NCI-H1694 (cell line): Measurements from ENCODE around the gene ZNF554.
"Not testable (repeated sequence)": the region's sequence is repeated elsewhere in the genome, so short reads cannot be mapped to it uniquely, and the experiment has no call there.

Source experiments
- DNase-seq: peaks from one replicate; lab custom pipeline; 2025; lab: John Stamatoyannopoulos, UW

ZNF554 gene

DNA sequence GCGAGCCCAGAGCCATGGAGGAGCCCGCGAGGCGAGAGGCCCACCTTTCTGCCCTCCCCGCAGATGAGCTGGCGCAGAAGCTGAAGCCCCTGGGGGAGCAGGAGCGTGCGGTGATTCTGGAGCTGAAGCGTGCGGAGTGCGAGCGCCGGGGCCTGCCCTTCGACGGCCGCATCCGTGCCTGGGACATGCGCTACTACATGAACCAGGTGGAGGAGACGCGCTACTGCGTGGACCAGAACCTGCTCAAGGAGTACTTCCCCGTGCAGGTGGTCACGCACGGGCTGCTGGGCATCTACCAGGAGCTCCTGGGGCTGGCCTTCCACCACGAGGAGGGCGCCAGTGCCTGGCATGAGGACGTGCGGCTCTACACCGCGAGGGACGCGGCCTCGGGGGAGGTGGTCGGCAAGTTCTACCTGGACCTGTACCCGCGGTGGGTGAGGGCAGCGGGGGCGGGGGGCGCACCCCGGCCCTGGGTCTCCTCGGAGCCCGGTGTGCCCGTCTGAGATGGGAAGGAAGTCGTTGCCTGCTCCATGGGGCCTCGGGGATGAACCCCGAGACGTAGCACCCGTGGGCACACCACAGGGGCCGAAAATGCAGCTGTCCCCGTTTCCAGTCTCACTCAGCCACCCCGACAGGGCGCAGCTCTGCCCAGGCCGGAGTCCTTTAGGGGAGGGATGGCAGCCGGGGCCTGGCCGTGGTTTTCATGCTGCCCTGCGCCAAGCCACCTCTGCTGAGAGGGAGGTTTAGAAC is 12.1 kb upstream of the ZNF554 start:
- DNase-seq: no peak

DNA sequence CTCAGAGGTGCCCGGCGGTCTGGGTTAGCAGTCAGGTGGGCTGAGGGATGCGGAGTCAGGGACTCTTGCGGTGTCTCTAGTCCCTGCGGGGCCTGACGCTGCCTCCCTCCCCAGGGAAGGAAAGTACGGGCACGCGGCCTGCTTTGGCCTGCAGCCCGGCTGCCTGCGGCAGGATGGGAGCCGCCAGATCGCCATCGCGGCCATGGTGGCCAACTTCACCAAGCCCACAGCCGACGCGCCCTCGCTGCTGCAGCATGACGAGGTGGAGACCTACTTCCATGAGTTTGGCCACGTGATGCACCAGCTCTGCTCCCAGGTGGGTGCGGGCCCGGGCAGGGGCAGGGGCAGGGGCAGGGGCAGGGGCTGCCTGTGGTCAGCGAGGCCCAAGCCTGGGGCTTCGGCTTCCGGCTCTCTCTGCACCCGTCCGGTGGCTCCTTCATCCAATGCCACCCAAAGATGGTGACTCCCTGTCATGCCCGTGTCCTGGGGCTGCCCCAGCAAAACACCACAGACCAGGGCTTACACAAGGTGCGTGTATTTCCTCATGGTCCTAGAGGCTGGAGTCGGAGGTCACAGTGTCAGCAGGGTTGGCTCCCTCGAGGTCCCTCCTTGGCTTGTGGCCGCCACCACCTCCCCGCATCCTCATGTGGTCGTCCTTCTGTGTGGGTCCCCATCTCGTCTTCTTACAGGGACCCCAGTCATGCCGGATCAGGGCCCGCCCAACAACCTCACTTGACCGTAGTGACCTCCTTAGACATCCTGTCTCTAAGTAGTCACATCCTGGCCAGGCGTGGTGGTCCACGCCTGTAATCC is 11.3 kb upstream of the ZNF554 start:
- no peak for DNase-seq

DNA sequence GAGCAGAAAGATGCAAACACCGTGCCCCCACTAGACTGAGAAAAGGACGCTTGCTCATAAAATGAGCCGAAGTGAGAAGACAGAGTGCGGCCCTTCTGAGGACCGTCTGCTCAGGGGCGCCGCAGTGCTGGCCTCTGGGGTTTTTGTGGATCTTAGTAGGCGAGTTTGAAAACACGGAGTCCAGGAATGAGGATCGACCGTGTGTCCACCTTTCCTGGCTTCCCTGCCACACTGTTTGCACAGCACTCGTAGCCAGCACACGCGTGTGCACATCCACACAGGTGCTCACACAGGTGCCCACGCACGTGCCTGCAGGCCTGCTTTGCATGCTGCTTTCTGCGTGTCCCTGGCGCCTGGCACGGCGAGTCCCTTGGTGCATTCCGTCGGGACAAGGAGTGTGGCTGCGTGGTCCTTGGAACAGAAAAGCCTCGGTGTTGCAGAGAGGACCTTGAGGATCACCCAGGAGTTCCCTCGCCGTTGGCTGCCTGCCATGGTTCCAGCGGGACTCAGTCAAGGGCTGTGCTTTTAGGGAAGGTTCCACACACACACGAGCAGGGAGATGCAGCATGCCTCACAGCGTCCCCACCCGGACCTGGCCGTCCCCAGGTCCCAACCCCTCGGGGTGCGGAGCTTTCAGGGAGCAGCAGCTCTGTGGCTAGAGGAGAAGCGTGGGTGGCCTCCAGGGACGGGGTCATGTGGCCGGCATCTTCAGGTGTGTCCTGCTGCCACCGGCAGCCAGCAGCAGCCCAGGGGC is 10.1 kb upstream of the ZNF554 start:
- DNase-seq: no peak

DNA sequence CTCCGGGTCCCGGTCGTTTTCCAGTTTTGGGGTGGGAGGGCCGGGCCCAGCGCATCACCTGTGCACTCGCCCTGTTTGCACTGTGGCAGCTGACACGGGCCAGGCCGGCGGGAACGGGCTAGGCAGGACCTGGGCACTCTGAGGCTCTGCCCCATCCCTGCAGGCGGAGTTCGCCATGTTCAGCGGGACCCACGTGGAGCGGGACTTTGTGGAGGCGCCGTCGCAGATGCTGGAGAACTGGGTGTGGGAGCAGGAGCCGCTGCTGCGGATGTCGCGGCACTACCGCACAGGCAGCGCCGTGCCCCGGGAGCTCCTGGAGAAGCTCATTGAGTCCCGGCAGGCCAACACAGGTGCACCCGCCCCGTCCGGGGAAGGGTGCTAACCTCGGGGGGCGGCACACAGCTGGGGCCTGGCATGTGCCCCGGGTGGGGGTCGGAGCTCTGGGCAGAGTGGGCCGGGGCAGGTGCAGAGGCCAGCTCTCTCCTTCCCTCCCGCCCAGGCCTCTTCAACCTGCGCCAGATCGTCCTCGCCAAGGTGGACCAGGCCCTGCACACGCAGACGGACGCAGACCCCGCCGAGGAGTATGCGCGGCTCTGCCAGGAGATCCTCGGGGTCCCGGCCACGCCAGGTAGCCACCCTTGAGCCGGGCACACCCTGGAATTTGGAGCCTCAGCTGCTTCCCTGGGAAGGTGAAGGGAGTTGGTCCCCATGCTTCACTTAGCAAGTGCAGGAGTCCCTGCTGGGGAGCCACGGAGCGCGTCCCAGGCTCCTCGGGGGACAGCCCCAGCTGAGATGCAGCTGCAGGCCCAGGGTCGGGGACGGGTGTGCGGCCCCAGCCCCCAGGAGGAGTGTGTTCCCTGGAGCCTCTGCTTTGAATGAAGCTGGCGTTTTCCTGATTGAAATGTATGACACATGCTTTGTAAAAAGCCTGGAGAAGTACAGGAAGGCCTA is 9.3 kb upstream of the ZNF554 start:
- no peak for DNase-seq

DNA sequence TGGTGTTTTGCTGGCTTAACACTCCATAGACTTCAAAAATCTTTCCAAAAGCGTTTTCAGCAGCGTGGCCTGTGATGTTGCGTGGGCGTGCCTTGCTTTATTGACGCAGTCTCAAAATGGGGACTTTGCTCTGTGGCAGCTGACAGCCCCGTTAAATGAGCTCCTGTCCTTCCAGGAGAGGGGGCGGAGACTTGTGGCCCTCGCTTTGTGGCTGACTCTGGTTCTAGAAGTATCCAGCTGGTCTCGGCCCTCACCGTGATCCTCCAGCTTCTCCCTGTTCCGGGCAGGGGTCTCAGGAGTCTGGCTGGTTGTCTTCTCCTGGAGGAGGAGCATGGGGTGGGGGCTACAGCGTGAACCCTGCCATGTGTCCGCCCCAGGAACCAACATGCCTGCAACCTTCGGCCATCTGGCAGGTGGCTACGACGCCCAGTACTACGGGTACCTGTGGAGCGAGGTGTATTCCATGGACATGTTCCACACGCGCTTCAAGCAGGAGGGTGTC is 8.4 kb upstream of the ZNF554 start:
- DNase-seq: no peak

DNA sequence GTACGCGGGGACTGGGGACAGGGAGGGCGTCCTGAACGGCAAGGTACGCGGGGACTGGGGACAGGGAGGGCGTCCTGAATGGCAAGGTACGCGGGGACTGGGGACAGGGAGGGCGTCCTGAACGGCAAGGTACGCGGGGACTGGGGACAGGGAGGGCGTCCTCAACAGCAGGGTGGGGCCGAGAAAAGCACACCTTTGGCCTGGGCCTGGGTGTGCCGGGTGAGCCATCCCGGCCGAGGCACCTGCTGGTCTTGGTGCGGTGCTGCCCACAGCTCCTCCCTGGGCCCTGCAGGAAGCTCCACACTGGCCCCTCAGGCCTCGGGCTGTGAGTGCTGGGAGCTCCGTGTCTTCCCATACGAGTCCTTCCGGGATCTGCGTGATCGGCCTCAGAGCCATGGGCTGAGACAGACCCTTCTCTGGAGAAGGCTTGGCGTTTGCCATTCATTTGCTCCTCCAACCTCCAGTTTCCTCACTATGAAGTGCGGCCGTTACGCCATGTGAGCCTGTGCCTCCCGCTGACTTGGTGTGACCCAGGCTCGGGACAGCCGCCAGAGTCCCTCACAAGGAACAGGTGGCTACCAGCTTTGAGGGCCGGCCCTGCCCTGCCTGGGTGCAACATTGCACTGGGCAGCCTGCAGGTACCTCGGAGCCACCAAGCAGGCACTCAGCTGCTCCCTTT is 7.8 kb upstream of the ZNF554 start:
- DNase-seq: no peak

DNA sequence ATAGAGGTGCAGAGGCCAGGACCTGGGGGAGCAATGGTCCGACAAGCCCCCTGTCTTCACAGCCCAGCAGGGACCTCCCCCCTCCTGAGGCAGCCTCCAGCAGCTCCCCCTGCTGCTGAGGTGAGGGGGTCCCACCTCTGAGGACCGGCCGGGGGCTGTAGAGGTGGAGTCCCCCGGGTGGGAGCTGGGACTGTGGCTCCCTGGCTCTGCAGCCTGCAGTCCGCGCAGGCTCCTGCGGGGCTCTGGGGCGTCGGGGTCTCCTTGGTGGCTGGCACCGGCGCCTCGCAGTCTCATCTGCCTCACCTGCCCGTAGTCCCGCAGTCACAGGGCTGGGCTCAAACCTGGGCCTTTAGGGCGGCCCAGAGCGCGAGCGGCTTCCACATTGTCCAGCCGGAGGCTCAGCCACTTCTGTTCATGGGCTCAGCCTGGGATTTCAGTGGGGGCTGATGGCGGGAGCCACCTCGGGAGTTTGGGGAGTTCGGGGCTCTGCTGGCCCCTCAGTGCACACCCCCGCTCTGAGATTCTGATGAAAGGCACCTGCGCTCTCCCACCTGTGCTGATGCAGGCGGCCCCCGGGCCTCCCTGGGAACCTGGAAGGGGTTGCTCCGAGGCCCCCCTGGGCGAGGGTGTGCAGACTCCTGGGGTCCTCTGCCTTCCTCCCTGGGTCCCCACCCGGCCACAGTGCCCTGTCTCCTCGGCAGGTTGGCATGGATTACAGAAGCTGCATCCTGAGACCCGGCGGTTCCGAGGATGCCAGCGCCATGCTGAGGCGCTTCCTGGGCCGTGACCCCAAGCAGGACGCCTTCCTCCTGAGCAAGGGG is 7.0 kb upstream of the ZNF554 start:
- no peak for DNase-seq

DNA sequence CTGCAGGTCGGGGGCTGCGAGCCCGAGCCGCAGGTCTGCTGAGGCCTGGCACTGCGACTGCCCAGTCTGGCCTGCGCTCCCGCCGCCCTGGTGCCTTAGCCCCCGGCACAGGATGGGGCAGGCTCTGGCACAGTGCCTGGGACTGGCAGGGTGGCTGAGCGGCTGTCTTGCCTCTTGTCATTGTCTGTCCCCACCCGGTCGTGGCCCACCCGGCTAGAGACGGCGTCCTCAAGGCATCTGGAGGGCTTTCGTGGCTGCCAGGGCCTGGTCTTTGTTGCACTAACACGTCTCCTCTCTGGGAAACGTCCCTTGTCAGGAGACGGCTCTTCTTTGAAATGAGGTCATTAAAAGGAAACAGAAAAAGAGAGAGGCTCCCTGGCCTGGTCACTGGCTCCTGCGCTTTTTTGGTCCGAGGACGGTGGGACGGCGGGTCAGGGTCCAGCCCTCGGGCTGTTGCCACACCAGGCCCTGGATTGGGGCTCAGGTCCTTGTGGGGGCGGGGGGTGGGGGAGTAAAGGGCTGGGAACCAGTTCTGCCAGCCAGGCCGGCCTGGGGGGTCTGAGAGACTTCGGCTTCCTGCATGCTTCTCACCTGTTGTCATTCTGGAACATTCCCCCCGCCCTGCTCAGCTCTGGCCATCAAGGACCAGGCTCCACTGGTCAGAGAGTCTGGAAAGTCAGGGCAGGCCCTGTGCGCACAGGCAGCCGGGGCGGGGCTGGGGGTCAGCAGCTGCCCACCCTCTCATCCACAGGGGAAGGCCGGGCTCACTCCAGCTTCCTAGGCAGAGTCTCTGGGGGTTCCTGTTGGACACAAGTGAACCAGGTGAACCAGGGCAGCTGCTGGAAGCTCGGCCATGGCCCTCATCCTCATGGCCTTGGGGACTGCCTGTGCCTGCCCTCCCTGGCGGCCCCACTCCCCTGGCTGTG is 6.2 kb upstream of the ZNF554 start:
- no peak for DNase-seq

DNA sequence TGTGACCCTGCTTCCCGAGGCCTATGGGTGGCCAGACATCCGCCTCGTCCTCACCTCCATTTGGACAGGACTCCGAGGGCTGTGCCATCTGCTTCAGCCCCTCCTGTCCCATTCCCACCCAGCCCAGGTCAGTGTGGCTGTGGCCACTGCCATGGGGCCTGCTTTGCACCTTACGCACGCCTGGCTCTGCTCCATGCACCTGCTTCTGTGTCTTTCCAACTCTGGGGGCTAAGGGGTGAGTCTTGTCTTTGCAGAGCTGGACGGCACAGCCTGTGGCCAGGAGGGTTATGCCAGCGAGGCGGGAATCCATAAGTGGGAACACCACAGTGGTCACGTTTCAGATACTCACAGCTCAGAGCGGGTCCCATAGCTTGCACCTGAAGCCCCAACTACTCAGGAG is 5.2 kb upstream of the ZNF554 start:
- no peak for DNase-seq

DNA sequence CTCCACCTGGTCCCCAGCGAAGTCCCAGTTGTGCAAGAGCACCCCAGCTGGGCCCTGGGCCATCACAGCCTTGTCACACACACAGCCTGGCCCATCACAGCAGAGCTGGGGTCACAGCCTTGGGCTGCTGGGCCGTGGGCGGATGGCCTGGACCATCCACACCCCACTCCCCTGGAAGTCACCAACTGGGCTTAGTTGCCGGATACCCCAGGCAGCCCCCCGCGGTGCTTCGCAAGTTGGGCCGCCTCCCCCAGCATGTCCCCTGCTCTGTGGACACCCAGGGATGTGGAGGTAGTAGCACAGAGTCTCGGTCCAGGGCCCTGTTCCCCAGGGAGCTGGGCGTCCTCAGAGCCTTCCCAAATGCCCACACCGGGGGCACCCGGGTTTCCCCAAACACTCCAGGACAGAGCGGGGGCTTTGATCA is 4.5 kb upstream of the ZNF554 start:
- no peak for DNase-seq

DNA sequence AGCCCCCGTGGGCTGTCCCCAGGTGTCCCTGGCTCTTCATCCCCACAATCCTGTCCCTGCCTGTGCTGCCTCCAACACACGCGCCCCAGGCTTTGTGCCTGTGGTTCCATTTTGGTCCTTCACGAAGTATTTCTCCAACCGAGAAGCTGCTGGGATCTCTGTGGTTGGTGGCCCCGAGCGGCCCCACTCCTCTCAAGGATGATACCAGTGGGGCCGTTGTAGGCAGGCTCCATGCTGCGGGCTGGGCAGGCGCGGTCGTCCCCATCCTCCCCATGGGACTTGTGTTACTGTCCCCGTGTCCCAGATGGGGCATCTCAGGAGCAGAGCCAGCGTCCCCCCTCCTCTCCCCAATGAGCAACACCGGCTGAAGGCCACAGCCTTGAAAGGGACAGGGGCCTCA is 3.7 kb upstream of the ZNF554 start:
- no peak for DNase-seq

DNA sequence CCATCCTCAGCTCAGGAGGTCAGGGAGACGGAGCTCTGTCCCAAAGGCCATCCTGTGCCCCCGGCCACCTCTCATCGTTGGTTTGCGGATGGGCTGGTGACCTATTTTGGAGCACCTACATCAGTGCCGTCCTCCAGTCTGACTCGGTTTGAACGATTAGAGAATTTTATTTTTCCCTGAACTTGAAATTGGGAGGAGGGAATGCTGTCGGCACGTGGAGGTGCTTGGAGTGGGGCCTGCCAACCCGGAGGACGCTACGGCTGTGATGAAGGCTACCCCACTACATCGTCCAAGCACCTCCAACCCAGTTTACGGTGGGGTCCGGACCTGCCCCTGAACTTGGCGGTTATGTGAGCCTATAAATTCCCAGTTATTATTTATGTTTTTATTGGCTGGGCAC is 3.0 kb upstream of the ZNF554 start:
- no peak for DNase-seq

DNA sequence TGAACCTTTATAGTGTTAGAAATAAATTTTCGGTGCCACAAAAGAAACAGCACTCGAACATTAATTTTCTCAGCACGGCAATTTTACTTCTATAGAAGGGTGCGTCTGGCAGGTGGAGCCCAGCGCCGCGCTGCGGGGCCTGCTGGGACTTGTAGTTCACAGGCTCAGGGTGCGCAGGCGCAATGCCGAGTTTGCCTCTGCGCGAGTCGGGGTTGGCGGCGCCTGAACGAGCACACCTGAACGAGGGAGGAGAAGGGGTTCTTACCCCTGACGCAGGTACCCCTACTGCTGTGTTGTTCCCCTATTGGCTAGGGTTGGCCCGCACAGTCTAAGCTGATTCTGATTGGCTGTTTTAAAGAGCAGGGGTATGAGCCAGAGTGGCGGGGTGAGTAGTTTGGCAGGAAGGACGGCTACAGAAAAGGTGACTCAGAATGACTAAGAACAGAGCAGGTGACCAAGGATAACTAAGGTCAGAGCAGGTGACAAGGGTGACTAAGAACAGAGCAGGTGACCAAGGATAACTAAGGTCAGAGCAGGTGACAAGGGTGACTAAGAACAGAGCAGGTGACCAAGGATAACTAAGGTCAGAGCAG is 2.3 kb upstream of the ZNF554 start:
- DNase-seq: not testable (repeated sequence)

DNA sequence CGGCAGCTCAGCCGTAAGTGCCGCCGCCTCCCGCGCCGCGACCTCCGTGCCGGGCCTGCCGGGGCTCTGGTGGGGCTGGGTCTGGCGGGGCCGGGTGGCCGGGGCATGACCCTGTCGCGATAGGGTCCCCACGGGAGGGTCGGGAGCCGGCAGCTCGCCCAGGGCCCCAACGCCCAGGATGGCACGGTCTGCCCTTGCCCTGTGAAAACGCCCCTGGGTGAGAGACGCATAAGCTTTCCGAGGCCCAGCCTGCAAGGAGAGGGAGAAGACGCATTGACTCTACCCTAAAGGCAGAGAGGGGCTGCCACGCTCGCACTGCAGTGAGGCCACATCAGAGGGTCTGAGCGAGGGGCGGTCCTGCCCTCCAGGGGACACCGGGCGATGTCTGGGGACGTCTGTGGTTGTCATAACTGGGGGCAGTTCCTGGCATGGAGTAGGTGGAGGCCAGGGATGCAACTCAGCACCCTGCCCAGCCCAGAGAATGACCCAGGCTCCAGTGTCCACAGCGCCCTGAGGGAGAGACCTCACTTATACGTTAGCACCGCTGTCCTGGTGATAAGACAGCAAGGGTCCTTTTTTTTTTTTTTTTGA is 539 bp downstream of the ZNF554 start:
- DNase-seq: no peak

DNA sequence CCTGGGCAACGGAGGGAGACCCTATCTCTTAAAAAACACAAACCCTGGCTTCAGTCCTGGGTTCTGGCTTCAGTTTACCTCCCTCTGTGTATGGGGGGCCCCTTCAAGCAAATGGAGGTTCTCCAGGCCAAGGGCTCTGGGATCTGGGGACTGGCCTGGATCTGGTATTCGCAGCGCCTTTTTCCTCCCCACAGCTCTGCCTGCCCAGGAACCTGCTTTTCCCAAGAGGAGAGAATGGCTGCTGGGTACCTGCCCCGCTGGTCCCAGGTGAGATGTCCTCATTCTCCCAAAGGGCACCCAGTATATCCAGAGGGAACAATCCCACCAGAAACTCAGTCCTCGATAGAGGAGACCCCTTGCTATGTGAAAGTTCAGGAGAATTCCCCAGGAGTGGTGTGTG is 3.2 kb downstream of the ZNF554 start:
- DNase-seq: no peak

DNA sequence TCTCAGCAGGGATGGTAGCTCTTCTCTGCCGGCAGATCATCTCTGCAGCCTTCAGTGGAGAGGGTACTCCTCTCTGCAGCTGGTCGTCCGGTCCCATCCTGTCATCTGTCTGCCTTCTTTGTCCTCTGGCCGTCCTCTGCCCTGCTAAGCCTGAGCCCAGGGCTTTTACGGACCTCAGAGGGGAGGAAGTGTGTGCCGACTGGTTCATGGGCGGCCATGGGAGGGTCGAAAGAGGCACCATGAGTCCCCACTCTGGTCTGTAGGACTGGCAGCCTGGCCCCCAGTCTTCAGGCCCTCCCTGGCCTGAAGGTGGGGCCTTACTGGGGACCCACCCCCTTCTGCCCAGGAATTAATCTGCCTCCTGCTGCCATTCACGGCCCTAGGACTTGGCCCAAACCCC is 4.0 kb downstream of the ZNF554 start:
- no peak for DNase-seq

DNA sequence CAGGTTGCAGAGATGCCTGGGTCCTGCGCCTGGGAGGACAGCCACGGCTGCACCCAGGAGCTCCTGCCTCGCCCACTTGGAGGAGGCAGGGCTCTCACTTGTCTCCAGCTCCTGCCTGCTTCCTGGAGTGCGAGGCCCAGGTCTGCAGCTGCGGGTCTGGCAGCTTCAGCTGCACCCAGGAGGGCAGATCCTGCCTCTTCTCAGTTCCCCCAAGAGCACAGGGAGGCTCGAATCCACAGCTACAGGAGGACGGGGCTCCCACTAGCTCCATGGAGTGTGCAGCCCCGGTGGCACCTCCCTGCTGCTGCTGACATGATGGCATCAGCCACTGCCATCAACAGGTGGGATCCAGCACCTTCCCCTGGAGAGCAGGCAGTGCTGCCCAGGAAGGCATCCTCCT is 4.5 kb downstream of the ZNF554 start:
- DNase-seq: no peak

DNA sequence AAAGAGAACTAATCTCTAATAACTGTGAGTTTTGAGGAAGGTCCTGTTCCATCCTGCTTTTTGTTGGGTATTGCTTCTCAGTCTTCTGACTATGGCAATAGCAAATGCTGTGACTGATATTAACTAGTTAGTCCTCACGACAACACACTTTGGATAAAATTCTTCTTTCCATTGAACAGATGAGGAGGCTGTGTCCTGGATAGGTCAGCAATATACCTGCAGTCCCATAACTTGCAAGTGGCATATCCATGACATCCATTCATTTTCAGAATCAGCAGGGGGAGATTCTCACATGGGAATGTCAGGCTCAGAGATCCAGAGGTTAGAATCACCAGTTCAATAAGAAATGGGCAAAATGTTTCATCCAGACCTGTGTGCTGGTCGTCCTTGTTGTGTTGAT is 7.4 kb downstream of the ZNF554 start:
- no peak for DNase-seq
